Heart right ventricle (tissue), 16 donors: ENCODE data around the gene IMMP2L. TPM values are rescaled to one million over a fixed set of nuclear protein-coding genes. Genes with fewer than 3 reads are reported as not detected.
A peak's percentile ranks its signal among the peaks of the same experiment; 100 is the strongest.

Experiments
- ATAC-seq, 8 donors: fragments of 200-7000 bp; cut with Tn5 transposase; one replicate each; pipeline ENCODE4 v1.9.1; 2020; ENCODE audit warnings: mild to moderate bottlenecking in 8 of 8, moderate library complexity in 8 of 8, moderate number of reproducible peaks in 1 of 8
- DNase-seq, 2 donors: peaks; one replicate each; pipeline ENCODE4 v3.0.0-alpha.2; 2020
- H3K27ac ChIP-seq, 10 donors: fragments of 200-600 bp; sonication (generic) in 2 of 10; one replicate each; pipeline versions ENCODE4 v1.5.0 to v1.8.0; 2020 to 2022; ENCODE audit warnings: mild to moderate bottlenecking in 3 of 10
- H3K27me3 ChIP-seq, 7 donors: fragments of 200-600 bp; one replicate each; pipeline ENCODE4 v1.8.0; 2021 to 2022; ENCODE audit warnings: mild to moderate bottlenecking in 2 of 7
- H3K36me3 ChIP-seq, 9 donors: fragments of 200-600 bp; sonication (generic) in 1 of 9; one replicate each; pipeline versions ENCODE4 v1.5.0 to v1.8.0; 2020 to 2022; ENCODE audit warnings: mild to moderate bottlenecking in 2 of 9
- H3K4me1 ChIP-seq, 9 donors: fragments of 200-600 bp; sonication (generic) in 1 of 9; one replicate each; pipeline versions ENCODE4 v1.5.0 to v1.8.0; 2020 to 2022; ENCODE audit warnings: mild to moderate bottlenecking in 4 of 9
- H3K4me3 ChIP-seq, 10 donors: fragments of 200-600 bp; sonication (generic) in 2 of 10; one replicate each; pipeline versions ENCODE4 v1.5.0 to v1.8.0; 2020 to 2022; ENCODE audit warnings: mild to moderate bottlenecking in 7 of 10, moderate library complexity in 2 of 10
- H3K9me3 ChIP-seq, 11 donors: fragments of 200-600 bp in 10 of 11; sonication (generic) in 2 of 11; one replicate each; pipeline versions ENCODE4 v1.5.0 to v1.8.0; 2013 to 2022; ENCODE audit warnings: mild to moderate bottlenecking in 2 of 11, control low read depth in 1 of 11, moderate library complexity in 1 of 11
- WGBS, 2 donors: extraction: QIAGEN DNeasy Blood & Tissue Kit; methylation state at CpG; one replicate each; pipeline ENCODE4 v1.1.7; 2013; ENCODE audit warnings: inconsistent platforms in 1 of 2; 5-methylcytosine and 5-hydroxymethylcytosine counted together
- intact Hi-C, 10 donors: fragments of 100-400 bp; cut with DNase I; formaldehyde crosslinking; loops; one replicate each; pipeline versions ENCODE4 v1.11.1 to v1.14.2; 2022
- polyA plus RNA-seq, 2 donors: library from polyadenylated mRNA; stranded (reverse); fragments of 200-250 nt; gene quantifications; one replicate each; pipeline ENCODE4 v1.2.3, GENCODE V29; 2013
- total RNA-seq, 10 donors: library from RNA; stranded (reverse); fragmentation: NEBNext Ultra II Directional in 3 of 10; extraction: Animal tissue kit (Norgen Biotek cat#: 25700) in 3 of 10; gene quantifications; one replicate each; pipeline versions ENCODE4 v1.2.1 to v1.2.4, GENCODE V29; 2021 to 2023
- TF ChIP-seq, protein P1 (sequence below), 9 donors: fragments of 200-600 bp; sonication (generic) in 2 of 9; IDR thresholded peaks; one replicate each; pipeline versions ENCODE4 v1.5.0 to v1.8.0; 2021 to 2022; ENCODE audit warnings: antibody characterized with exemption in 9 of 9, mild to moderate bottlenecking in 5 of 9, moderate library complexity in 1 of 9
- donor health status: Arrhythmogenic right ventricular cardiomyopathy.
- donor health status: ischemic (EF 13 %, LVEDD 7.1; RV severe dilation, severe dysfunction).
- donor health status: healthy with polysubstance abuse.
- donor health status: DM: no; HTN: yes; CAD: no.
- donor health status: DM: no; HTN: no; CAD: no.
- donor health status: ischemic (EF 25% LVEDD 6.9; RV normal size, moderate dysfunction).
- donor health status: ischemic (EF 25% LVEDD 5.7; RV mildly dilated, moderate dysfunction).
- donor health status: healthy.
- donor health status: DM: yes; HTN: yes; CAD: no.
- donor health status: Ischemic cardiomyopathy.
- donor health status: ischemic (EF 35%, LVEDD 5.7; RV mildly dilated, moderate dysfunction).
- donor health status: nonischemic (EF 11% LVEDD 7.7; RV severe dilation, severe dysfunction).
- donor health status: DM: yes; HTN: yes; CAD: no.
- donor health status: PGD.
- donor health status: ischemic (EF 29% LVEDD 5.4; RV normal size, mild dysfunction).
- donor health status: nonischemic (EF 23%, LVEDD 6.1; RV moderate dilation, normal function).

The IMMP2L gene
- total and polyA plus RNA-seq, 12 donors = 4.3 to 20.8 (median 17.3) TPM

DNA sequence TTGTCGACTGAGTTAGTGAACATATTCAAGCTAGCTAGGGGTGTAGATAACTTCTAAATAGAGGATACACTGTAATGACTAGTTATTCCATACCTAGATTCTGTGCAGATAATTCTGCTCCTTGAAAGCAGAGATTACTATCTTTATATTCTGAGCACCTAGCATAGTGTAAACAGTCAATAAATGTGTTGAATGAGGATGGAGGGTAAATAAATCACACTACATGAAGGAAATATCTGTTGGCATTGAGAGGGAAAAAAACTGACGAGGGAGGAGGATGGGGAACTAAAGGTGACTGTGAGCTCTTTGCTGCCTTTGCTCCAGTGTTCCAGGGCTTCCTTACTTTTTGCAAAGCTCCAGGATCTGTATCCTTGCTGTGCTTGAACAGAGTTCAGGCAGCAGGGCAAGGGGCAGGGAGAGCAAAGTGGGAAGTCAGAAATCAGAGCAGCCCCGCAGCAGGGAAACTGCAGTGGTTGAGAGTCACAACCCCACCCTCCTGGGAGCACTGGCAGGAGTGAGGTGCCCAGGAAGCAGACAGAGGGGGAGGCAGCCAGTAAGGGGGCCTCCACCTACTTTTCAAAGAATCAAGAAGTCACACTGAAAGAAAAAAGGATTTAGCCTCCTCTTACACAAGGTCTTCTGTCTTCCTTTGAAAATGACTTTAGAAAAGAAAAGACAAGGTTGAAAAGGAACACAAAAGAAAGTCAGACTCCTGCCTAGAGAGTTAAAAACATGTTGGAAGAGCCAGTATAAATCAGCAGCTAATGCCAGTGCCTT lies 543.1 kb downstream of the IMMP2L start:
- Histone ChIP-seq H3K4me3 (no peak overlapping the region), H3K9me3 (no peaks in the 10 kb centered on the region), H3K36me3 (no peaks in the 10 kb centered on the region), H3K27me3 (no peaks in the 10 kb centered on the region), H3K27ac (no peak overlapping the region), H3K4me1 (peaks cover 0 to 6% (median 0%) of the 10 kb centered on the region in 9 donors)
- no peak for DNase-seq
- WGBS, 2 donors = 53 to 55% methylated on average over 3 of the region's 3 CpGs
- ATAC-seq = no peak
- intact Hi-C loops = no loop called here
- TF ChIP-seq, protein P1, sequence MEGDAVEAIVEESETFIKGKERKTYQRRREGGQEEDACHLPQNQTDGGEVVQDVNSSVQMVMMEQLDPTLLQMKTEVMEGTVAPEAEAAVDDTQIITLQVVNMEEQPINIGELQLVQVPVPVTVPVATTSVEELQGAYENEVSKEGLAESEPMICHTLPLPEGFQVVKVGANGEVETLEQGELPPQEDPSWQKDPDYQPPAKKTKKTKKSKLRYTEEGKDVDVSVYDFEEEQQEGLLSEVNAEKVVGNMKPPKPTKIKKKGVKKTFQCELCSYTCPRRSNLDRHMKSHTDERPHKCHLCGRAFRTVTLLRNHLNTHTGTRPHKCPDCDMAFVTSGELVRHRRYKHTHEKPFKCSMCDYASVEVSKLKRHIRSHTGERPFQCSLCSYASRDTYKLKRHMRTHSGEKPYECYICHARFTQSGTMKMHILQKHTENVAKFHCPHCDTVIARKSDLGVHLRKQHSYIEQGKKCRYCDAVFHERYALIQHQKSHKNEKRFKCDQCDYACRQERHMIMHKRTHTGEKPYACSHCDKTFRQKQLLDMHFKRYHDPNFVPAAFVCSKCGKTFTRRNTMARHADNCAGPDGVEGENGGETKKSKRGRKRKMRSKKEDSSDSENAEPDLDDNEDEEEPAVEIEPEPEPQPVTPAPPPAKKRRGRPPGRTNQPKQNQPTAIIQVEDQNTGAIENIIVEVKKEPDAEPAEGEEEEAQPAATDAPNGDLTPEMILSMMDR (IDR thresholded peaks at IDR 0.05) = no peak

DNA sequence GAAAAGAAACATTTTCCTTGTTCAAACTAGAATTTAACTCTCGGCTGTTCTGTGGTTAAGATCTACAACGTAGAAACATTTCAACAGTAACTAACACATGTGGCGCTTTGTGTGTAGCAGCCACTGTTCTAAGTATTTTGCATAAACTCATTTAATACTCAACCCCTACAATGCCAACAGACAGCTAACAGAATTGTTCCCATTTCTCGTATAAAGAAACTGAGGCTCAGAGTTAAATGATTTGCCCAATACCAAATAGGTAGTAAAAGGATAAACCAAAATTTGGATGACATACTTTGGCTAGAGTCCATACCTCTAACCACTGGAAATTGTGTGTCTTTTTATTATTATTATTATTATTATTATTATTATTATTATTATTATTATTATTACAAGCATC lies 543.8 kb downstream of the IMMP2L start:
- Histone ChIP-seq H3K36me3 (no peaks in the 10 kb centered on the region), H3K27ac (no peak overlapping the region), H3K27me3 (no peaks in the 10 kb centered on the region), H3K9me3 (no peaks in the 10 kb centered on the region), H3K4me3 (no peak overlapping the region), H3K4me1 (peaks cover 0 to 8% (median 0%) of the 10 kb centered on the region in 9 donors)
- ATAC-seq = no peak
- TF ChIP-seq, protein P1 (IDR thresholded peaks at IDR 0.05) = no peak
- 96% methylated on average over 4 of the region's 4 CpGs for WGBS, 2 donors
- no peak for DNase-seq
- intact Hi-C loops = no loop called here

GRCh38 chr7:111014079-111014478 lies 548.2 kb downstream of the IMMP2L start:
- no peak overlapping the region for H3K4me3 ChIP-seq
- H3K9me3 ChIP-seq = no peaks in the 10 kb centered on the region
- ATAC-seq = no peak
- WGBS, 2 donors = 82 to 91% methylated on average over 6 of the region's 6 CpGs
- no peaks in the 10 kb centered on the region for H3K36me3 ChIP-seq
- no peak for DNase-seq
- no peaks in the 10 kb centered on the region for H3K27me3 ChIP-seq
- no peak overlapping the region for H3K27ac ChIP-seq
- H3K4me1 ChIP-seq = peaks cover 0 to 21% (median 0%) of the 10 kb centered on the region in 9 donors
- TF ChIP-seq, protein P1 (IDR thresholded peaks at IDR 0.05) = no peak
- intact Hi-C loops = no loop called here

DNA sequence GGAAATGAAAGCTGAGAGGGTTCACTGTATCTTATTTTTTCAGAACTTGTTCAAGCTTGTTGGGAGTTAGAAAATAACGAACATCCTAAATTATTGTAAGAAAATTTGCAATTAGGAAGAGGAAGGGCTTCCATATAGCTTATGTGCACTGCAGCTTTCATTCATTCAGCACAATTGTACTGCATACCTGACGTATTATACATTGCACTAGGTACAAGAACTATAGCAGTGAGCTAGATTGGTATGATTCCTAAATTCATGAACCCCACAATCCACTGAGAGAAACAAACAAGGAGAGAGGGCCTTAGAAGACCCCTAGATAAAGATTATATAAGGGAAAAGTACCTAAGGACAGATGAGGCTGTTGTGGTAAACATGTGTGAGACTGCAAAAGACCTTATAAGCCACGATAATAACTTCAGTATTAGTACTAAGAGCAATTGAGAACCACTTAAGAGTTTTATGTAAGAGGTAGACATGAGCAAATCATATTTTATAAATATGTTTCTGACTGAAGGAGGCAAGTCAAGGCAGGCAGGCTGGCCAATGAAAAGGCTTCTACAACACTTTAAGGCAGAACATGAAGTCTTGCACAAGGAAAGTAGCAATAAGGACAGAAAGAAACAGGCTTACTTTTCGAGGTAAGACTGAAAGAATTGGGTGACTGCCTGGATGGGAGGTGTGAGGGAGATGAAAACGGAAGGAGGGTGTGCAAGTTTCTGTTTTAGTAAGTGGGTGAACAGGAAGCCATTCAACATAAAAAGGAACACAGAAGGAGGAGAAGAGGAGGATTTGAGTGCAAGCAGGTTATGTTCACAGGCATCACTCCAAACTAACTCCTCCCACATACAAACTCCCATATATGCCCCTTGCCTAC lies 549.3 kb downstream of the IMMP2L start:
- no peak for ATAC-seq
- Histone ChIP-seq H3K36me3 (no peaks in the 10 kb centered on the region), H3K9me3 (no peaks in the 10 kb centered on the region), H3K4me1 (peaks cover 0 to 21% (median 0%) of the 10 kb centered on the region in 9 donors), H3K27me3 (no peaks in the 10 kb centered on the region), H3K4me3 (no peak overlapping the region), H3K27ac (peak overlapping the region in 1 of 10 donors; percentile 6)
- TF ChIP-seq, protein P1 (IDR thresholded peaks at IDR 0.05) = no peak
- no peak for DNase-seq
- intact Hi-C loops = no loop called here
- WGBS, 2 donors = 72 to 78% methylated on average over 5 of the region's 5 CpGs
